H1 (cell line): ENCODE measurements around the gene KCNH8. TPM values are rescaled to one million over a fixed set of nuclear protein-coding genes. Genes with fewer than 3 reads are reported as not detected.

ENCODE experiments used
- CTCF ChIA-PET: fragments of 300-600 bp; sonication (Branson Sonifier 250); formaldehyde crosslinking; loops from one replicate; lab custom pipeline; 2021; ENCODE audit not compliant: partially characterized antibody; lab: Charles Lee
- POLR2A ChIA-PET: fragments of 300-600 bp; sonication (Branson Sonifier 250); formaldehyde crosslinking; loops from one replicate; lab custom pipeline; 2021; ENCODE audit warnings: inconsistent platforms; ENCODE audit not compliant: partially characterized antibody; lab: Charles Lee
- DNase-seq, 2 experiments: peaks; one replicate each; pipeline versions ENCODE4 v3.0.0 to v3.0.0-alpha.2; 2010 to 2022; ENCODE audit warnings: low spot score in 2 of 2, low read depth in 1 of 2, mixed read lengths in 1 of 2
- FAIRE-seq: peaks from 2 replicates; lab custom pipeline; 2011; peaks lifted over from hg19 to GRCh38; lab: Jason Lieb, UNC
- H2AFZ ChIP-seq: 2 replicates; pipeline ENCODE4 v1.8.1; 2012; ENCODE audit warnings: low read length, inconsistent platforms
- H2AK5ac ChIP-seq: 2 replicates; pipeline ENCODE4 v1.6.1; 2013; ENCODE audit warnings: low read depth, low read length
- H2BK120ac ChIP-seq: replicated peaks from 2 replicates; pipeline ENCODE3; 2013; ENCODE audit warnings: low read depth, low read length, inconsistent platforms
- H2BK12ac ChIP-seq: 2 replicates; pipeline ENCODE4 v1.6.1; 2013; ENCODE audit warnings: low read depth, low read length
- H2BK15ac ChIP-seq: 2 replicates; pipeline ENCODE4 v1.6.1; 2013; ENCODE audit warnings: low read length
- H2BK20ac ChIP-seq: 2 replicates; pipeline ENCODE4 v1.6.1; 2013; ENCODE audit warnings: low read length
- H2BK5ac ChIP-seq: 2 replicates; pipeline ENCODE4 v1.6.1; 2013; ENCODE audit warnings: low read depth, low read length
- H3K14ac ChIP-seq: 2 replicates; pipeline ENCODE4 v1.6.1; 2013; ENCODE audit warnings: inconsistent platforms; ENCODE audit not compliant: insufficient read length
- H3K18ac ChIP-seq: 2 replicates; pipeline ENCODE4 v1.6.1; 2013; ENCODE audit warnings: low read length; ENCODE audit errors: extremely low read depth
- H3K23ac ChIP-seq: 2 replicates; pipeline ENCODE4 v1.6.1; 2013; ENCODE audit warnings: inconsistent platforms; ENCODE audit not compliant: insufficient read length
- H3K23me2 ChIP-seq: 2 replicates; pipeline ENCODE4 v1.6.1; 2013; ENCODE audit warnings: low read depth, low read length
- H3K27ac ChIP-seq: 2 replicates; pipeline ENCODE4 v1.6.1; 2011; ENCODE audit warnings: low read depth, low read length, inconsistent platforms
- H3K27me3 ChIP-seq, 4 experiments: replicated peaks in 1 of 4; 1 replicate in 1 of 4; 2 replicates in 3 of 4; pipeline versions ENCODE4 v1.6.1 to v1.8.1; 2011 to 2013; ENCODE audit warnings: low read length in 3 of 4, mild to moderate bottlenecking in 3 of 4, inconsistent platforms in 2 of 4, mixed read lengths in 2 of 4, moderate library complexity in 1 of 4; ENCODE audit not compliant: control insufficient read depth in 3 of 4, insufficient read depth in 3 of 4; ENCODE audit errors: extremely low read depth in 1 of 4
- H3K36me3 ChIP-seq, 4 experiments: 2 replicates each; pipeline versions ENCODE4 v1.6.1 to v1.8.1; 2011 to 2013; ENCODE audit warnings: mild to moderate bottlenecking in 4 of 4, low read length in 3 of 4, moderate library complexity in 2 of 4, control low read depth in 1 of 4, inconsistent platforms in 1 of 4; ENCODE audit not compliant: insufficient read depth in 4 of 4, control insufficient read depth in 2 of 4
- H3K4ac ChIP-seq: replicated peaks from 2 replicates; pipeline ENCODE3; 2013; ENCODE audit warnings: low read length, low read depth, mixed read lengths, inconsistent platforms; ENCODE audit not compliant: insufficient read length
- H3K4me1 ChIP-seq, 4 experiments: replicated peaks in 1 of 4; 1 replicate in 1 of 4; 2 replicates in 3 of 4; pipeline versions ENCODE4 v1.6.1 to v1.8.1; 2011 to 2013; ENCODE audit warnings: low read length in 3 of 4, inconsistent platforms in 2 of 4, mixed read lengths in 1 of 4; ENCODE audit not compliant: insufficient read depth in 4 of 4, control insufficient read depth in 3 of 4
- H3K4me2 ChIP-seq, 2 experiments: 2 replicates each; pipeline versions ENCODE4 v1.6.1 to v1.8.1; 2011 to 2013; ENCODE audit warnings: low read depth in 2 of 2, low read length in 2 of 2, control low read depth in 1 of 2, inconsistent platforms in 1 of 2, mild to moderate bottlenecking in 1 of 2; ENCODE audit not compliant: insufficient read depth in 1 of 2
- H3K4me3 ChIP-seq, 4 experiments: fragments of 200-600, 300-600 bp in 1 of 4; sonication (generic), shearing (Covaris generic), sonication (Bioruptor Twin) in 1 of 4; 2 replicates each; pipeline versions ENCODE4 v1.5.1 to v1.8.1; 2011 to 2016; ENCODE audit warnings: low read length in 4 of 4, low read depth in 3 of 4, control low read depth in 2 of 4, inconsistent platforms in 2 of 4, mild to moderate bottlenecking in 2 of 4, mixed read lengths in 1 of 4, moderate library complexity in 1 of 4; ENCODE audit not compliant: insufficient read depth in 2 of 4; ENCODE audit errors: extremely low read depth in 1 of 4
- H3K56ac ChIP-seq: replicated peaks from 2 replicates; pipeline ENCODE3; 2013; ENCODE audit warnings: low read depth, mild to moderate bottlenecking, mixed read lengths, low read length, inconsistent platforms; ENCODE audit not compliant: insufficient read length
- H3K79me1 ChIP-seq: 2 replicates; pipeline ENCODE4 v1.6.1; 2013; ENCODE audit warnings: low read depth, low read length, control low read depth
- H3K79me2 ChIP-seq, 2 experiments: 2 replicates each; pipeline versions ENCODE4 v1.6.1 to v1.8.1; 2012 to 2013; ENCODE audit warnings: low read length in 2 of 2, mild to moderate bottlenecking in 2 of 2, inconsistent platforms in 1 of 2; ENCODE audit not compliant: insufficient read depth in 2 of 2, control insufficient read depth in 1 of 2
- H3K9ac ChIP-seq, 4 experiments: replicated peaks in 1 of 4; 1 replicate in 1 of 4; 2 replicates in 3 of 4; pipeline versions ENCODE4 v1.6.1 to v1.8.1; 2011 to 2013; ENCODE audit warnings: low read depth in 3 of 4, low read length in 3 of 4, control low read depth in 2 of 4, mild to moderate bottlenecking in 2 of 4, moderate library complexity in 2 of 4, inconsistent platforms in 1 of 4; ENCODE audit errors: extremely low read depth in 1 of 4
- H3K9me3 ChIP-seq, 2 experiments: 2 replicates each; pipeline versions ENCODE4 v1.6.1 to v1.8.1; 2012 to 2013; ENCODE audit warnings: mild to moderate bottlenecking in 2 of 2, moderate library complexity in 2 of 2, control low read depth in 1 of 2, inconsistent platforms in 1 of 2, low read depth in 1 of 2, low read length in 1 of 2, mixed read lengths in 1 of 2; ENCODE audit not compliant: insufficient read depth in 2 of 2
- H4K20me1 ChIP-seq, 2 experiments: replicated peaks in 1 of 2; 2 replicates each; pipeline versions ENCODE3 to v1.8.1; 2011 to 2013; ENCODE audit warnings: inconsistent platforms in 2 of 2, low read length in 2 of 2, mild to moderate bottlenecking in 1 of 2; ENCODE audit not compliant: insufficient read depth in 2 of 2, control insufficient read depth in 1 of 2
- H4K5ac ChIP-seq: 2 replicates; pipeline ENCODE4 v1.6.1; 2013; ENCODE audit warnings: low read length, low read depth, mixed read lengths, inconsistent platforms; ENCODE audit not compliant: insufficient read length
- H4K8ac ChIP-seq: 2 replicates; pipeline ENCODE4 v1.8.0; 2013; ENCODE audit warnings: mild to moderate bottlenecking, moderate library complexity, low read length, inconsistent platforms; ENCODE audit not compliant: insufficient read depth; ENCODE audit errors: extremely low read depth
- H4K91ac ChIP-seq: replicated peaks from 2 replicates; pipeline ENCODE3; 2013; ENCODE audit warnings: low read length, mixed read lengths, inconsistent platforms; ENCODE audit not compliant: insufficient read length
- CEBPB ChIP-seq: IDR thresholded peaks from 2 replicates; pipeline ENCODE4 v1.6.1; 2012; ENCODE audit warnings: low read depth, low read length
- EGR1 ChIP-seq: IDR thresholded peaks from 2 replicates; pipeline ENCODE4 v1.6.1; 2011; ENCODE audit warnings: low read depth, low read length, borderline replicate concordance
- GTF2F1 ChIP-seq: IDR thresholded peaks from 2 replicates; pipeline ENCODE4 v1.6.1; 2012; ENCODE audit warnings: low read depth, low read length, improper control_type of control experiment, borderline replicate concordance
- JUN ChIP-seq: IDR thresholded peaks from 2 replicates; pipeline ENCODE4 v1.6.1; 2011; ENCODE audit warnings: low read depth, mild to moderate bottlenecking, improper control_type of control experiment, low read length
- JUND ChIP-seq: IDR thresholded peaks from 2 replicates; pipeline ENCODE4 v1.6.1; 2011; ENCODE audit warnings: mild to moderate bottlenecking, improper control_type of control experiment, low read length
- MAFK ChIP-seq: IDR thresholded peaks from 2 replicates; pipeline ENCODE4 v1.6.1; 2012; ENCODE audit warnings: low read depth, mild to moderate bottlenecking, improper control_type of control experiment, low read length
- RFX5 ChIP-seq: IDR thresholded peaks from 2 replicates; pipeline ENCODE4 v1.6.1; 2011; ENCODE audit warnings: low read depth, low read length, improper control_type of control experiment, borderline replicate concordance
- SIX5 ChIP-seq: IDR thresholded peaks from 2 replicates; pipeline ENCODE4 v1.6.1; 2011; ENCODE audit warnings: mild to moderate bottlenecking, low read depth, low read length
- SRF ChIP-seq: IDR thresholded peaks from 2 replicates; pipeline ENCODE4 v1.6.1; 2011; ENCODE audit warnings: mild to moderate bottlenecking, low read depth, low read length, moderate library complexity
- TAF7 ChIP-seq: optimal IDR thresholded peaks from 2 replicates; pipeline ENCODE3; 2011; ENCODE audit warnings: low read depth, mild to moderate bottlenecking, inconsistent platforms, low read length, moderate library complexity, borderline replicate concordance
- ZNF274 ChIP-seq: IDR thresholded peaks from 2 replicates; pipeline ENCODE4 v1.7.0; 2012; ENCODE audit warnings: low read length, borderline replicate concordance; ENCODE audit errors: extremely low read depth
- WGBS, 2 experiments: shearing (Covaris generic) in 1 of 2; methylation state at CpG; one replicate each; pipeline versions ENCODE4 v1.1.6 to v1.1.7; 2013 to 2015; ENCODE audit warnings: low lambda C conversion rate in 2 of 2, mixed read lengths in 2 of 2, inconsistent platforms in 1 of 2, low coverage in 1 of 2, missing lambda C conversion rate in 1 of 2; ENCODE audit not compliant: insufficient replicate concordance in 2 of 2, insufficient coverage in 1 of 2, insufficient read length in 1 of 2; ENCODE audit errors: extremely low coverage in 1 of 2, missing lambda C conversion rate in 1 of 2; 5-methylcytosine and 5-hydroxymethylcytosine counted together
- polyA plus RNA-seq, 7 experiments: library from polyadenylated mRNA; depleted of rRNA in 3 of 7; stranded (reverse) in 5 of 7; unstranded in 2 of 7; fragments of >200 nt in 5 of 7; fragments of 200-250 nt in 2 of 7; gene quantifications; 1 replicate in 5 of 7; 2 replicates in 1 of 7; 4 replicates in 1 of 7; pipeline versions ENCODE4 v1.2.1 to v1.2.3, GENCODE V29; 2011 to 2013; ENCODE audit warnings: missing spikeins in 2 of 7, mixed read lengths in 2 of 7
- total RNA-seq: library from RNA; stranded (reverse); fragmentation: NEBNext Ultra II Directional; extraction: Animal tissue kit (Norgen Biotek cat#: 25700); gene quantifications from 2 replicates; pipeline ENCODE4 v1.2.1, GENCODE V29; 2021
- TF ChIP-seq, protein P1 (sequence below): IDR thresholded peaks from 2 replicates; pipeline ENCODE4 v1.6.1; 2012; ENCODE audit warnings: inconsistent platforms

Gene KCNH8
- total and polyA plus RNA-seq, 2 of the 8 experiments (the other 6 are each of a cell fraction or from before 2014, with no cell fraction given), result 2.2 to 2.4 TPM

DNA sequence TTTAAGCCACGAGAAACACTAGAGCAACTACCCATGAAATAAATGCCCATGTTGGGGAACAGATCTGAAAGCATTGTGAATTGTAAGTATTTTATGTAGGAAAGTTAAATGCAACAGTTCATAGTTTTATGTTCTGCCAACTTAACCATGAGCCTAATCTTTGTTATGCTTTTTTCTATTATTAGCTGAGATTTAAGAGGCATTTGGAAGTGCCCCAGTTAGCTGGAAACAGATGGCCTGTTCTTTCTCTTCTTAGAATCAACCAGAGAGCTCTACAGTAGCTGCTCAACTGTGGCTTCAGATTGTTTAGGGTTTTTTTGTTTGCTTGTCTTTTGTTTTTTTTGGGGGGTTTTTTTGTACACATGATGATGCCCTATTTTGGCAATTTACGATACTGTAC, 284.4 kb downstream of the KCNH8 start:
- Histone ChIP-seq H3K4me2 (no peak overlapping the region), H2BK12ac (no peak overlapping the region), H4K5ac (no peak overlapping the region), H2AK5ac (no peak overlapping the region), H3K79me1 (no peaks in the 10 kb centered on the region), H3K4ac (no peak overlapping the region), H4K91ac (no peak overlapping the region), H3K23me2 (no peaks in the 10 kb centered on the region), H2BK120ac (no peak overlapping the region), H2BK20ac (no peak overlapping the region), H4K20me1 (no peaks in the 10 kb centered on the region), H3K9me3 (no peaks in the 10 kb centered on the region), H3K36me3 (no peaks in the 10 kb centered on the region), H3K4me1 (no peaks in the 10 kb centered on the region; a peak in 1 of 7 replicates), H3K27me3 (no peaks in the 10 kb centered on the region), H3K23ac (no peak overlapping the region), H3K18ac (no peak overlapping the region), H3K4me3 (no peak overlapping the region), H2BK15ac (no peak overlapping the region), H2AFZ (no peak overlapping the region), H4K8ac (no peak overlapping the region), H3K79me2 (no peaks in the 10 kb centered on the region), H3K9ac (no peak overlapping the region), H3K14ac (no peak overlapping the region), H3K27ac (no peak overlapping the region), H3K56ac (no peak overlapping the region), H2BK5ac (no peak overlapping the region)
- ChIA-PET POLR2A (no interaction called here), CTCF (interaction anchor here (1.1 to 1.2 kb wide), 2 partner anchors 99 to 411 kb away, joined by 3 read pairs; no protein-coding TSS in a partner anchor)
- TF ChIP-seq TAF7 (no peak), SIX5 (no peak), EGR1 (no peak), JUN (no peak), JUND (no peak), MAFK (no peak), SRF (no peak), RFX5 (no peak), CEBPB (no peak), ZNF274 (no peak), GTF2F1 (no peak)
- TF ChIP-seq, protein P1, sequence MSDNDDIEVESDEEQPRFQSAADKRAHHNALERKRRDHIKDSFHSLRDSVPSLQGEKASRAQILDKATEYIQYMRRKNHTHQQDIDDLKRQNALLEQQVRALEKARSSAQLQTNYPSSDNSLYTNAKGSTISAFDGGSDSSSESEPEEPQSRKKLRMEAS, result no peak
- DNase-seq, result no peak
- no peak for FAIRE-seq
- WGBS, 2 experiments, result 94% methylated on average over 2 of the region's 2 CpGs; no CpG with 5 or more reads in 1 of the 2 experiments
